Cardiac muscle cell (in vitro differentiated cells and primary cell): Measurements from ENCODE around the gene MCRIP2. TPM values are rescaled to one million over a fixed set of nuclear protein-coding genes. Genes with fewer than 3 reads are reported as not detected.

Experiments
- DNase-seq, 2 donors: peaks; one replicate each; pipeline versions ENCODE4 v3.0.0 to v3.0.0-alpha.2; 2010 to 2017; ENCODE audit warnings: low read depth in 1 of 2, low spot score in 1 of 2
- H3K27ac ChIP-seq: fragments of 200-600 bp; sonication (generic); 2 replicates; pipeline ENCODE4 v1.5.1; 2016
- H3K27me3 ChIP-seq: fragments of 200-600 bp; sonication (generic); 2 replicates; pipeline ENCODE4 v1.6.0; 2016; ENCODE audit warnings: control low read depth
- H3K36me3 ChIP-seq: fragments of 200-600 bp; sonication (generic); 2 replicates; pipeline ENCODE4 v1.5.1; 2016; ENCODE audit warnings: control low read depth
- H3K4me1 ChIP-seq: fragments of 200-600 bp; sonication (generic); 2 replicates; pipeline ENCODE4 v1.8.1; 2017; ENCODE audit warnings: low read depth, mild to moderate bottlenecking, mixed run types
- H3K4me3 ChIP-seq: fragments of 200-600 bp; sonication (generic); 2 replicates; pipeline ENCODE4 v1.5.1; 2016; ENCODE audit warnings: mild to moderate bottlenecking
- H3K9me3 ChIP-seq: fragments of 200-600 bp; sonication (generic); 2 replicates; pipeline ENCODE4 v1.5.1; 2017; ENCODE audit warnings: low read depth, mild to moderate bottlenecking, control low read depth
- CTCF ChIP-seq: IDR thresholded peaks from 2 replicates; pipeline ENCODE4 v1.5.1; 2012; ENCODE audit warnings: low read depth, mild to moderate bottlenecking, low read length
- polyA plus RNA-seq: library from polyadenylated mRNA; unstranded; fragments of >200 nt; fragmentation: Nextera tagmentation; extraction: Ambion mirVana; gene quantifications from 2 replicates; pipeline ENCODE4 v1.2.1, GENCODE V29; 2016
- total RNA-seq: library from RNA; depleted of rRNA; stranded (reverse); fragments of >200 nt; gene quantifications from 2 replicates; pipeline ENCODE4 v1.2.3, GENCODE V29; 2016

Gene MCRIP2
- total and polyA plus RNA-seq, 2 experiments from 2014 or later = 131 to 144 TPM

GRCh38 chr16:603933-604332 is 37.7 kb upstream of the MCRIP2 start:
- no peak for DNase-seq
- Histone ChIP-seq H3K4me3 (no peak overlapping the region), H3K36me3 (no peaks in the 10 kb centered on the region), H3K9me3 (no peaks in the 10 kb centered on the region), H3K4me1 (no peaks in the 10 kb centered on the region), H3K27ac (no peak overlapping the region), H3K27me3 (no peaks in the 10 kb centered on the region)
- no peak for TF ChIP-seq CTCF

DNA sequence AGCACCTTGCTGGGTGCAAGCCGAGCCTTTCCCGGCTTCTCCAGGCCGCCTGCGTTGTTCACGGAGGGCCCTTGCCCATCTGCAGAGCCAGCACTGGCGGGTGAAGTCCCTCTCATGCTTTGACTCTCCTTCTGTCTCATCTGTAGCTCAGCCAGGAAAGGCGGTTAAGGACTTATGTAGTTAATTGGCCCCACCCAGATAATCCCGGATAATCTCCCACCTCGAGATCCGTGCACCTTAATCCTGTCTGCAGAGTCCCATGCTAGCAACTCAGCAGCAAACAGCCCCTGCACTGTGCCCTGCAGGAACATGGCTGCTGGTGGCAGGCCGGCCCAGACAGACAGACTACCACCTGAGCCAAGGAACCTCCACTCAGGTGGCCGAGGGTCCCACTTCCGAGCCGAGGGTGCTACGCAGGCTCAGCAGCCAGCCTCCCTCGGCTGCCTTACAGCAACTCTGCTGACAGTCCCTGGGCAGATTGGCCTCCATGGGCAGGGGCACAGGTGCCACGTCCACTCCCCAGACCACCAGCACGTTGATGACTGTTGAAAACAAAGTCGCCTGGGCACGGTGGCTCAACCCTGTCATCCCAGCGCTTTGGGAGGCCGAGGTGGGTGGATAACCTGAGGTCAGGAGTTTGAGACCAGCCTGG is 34.8 kb upstream of the MCRIP2 start:
- DNase-seq = no peak
- no peak overlapping the region for H3K4me3 ChIP-seq
- no peak for TF ChIP-seq CTCF

GRCh38 chr16:608019-608418 is 33.6 kb upstream of the MCRIP2 start:
- H3K4me1 ChIP-seq = no peaks in the 10 kb centered on the region
- no peaks in the 10 kb centered on the region for H3K9me3 ChIP-seq
- no peak for TF ChIP-seq CTCF
- H3K27me3 ChIP-seq = no peaks in the 10 kb centered on the region
- H3K36me3 ChIP-seq = no peaks in the 10 kb centered on the region
- H3K4me3 ChIP-seq = no peak overlapping the region
- H3K27ac ChIP-seq = no peak overlapping the region
- DNase-seq = no peak

More for the DNA sequence above, 34.8 kb upstream of the MCRIP2 start:
- Histone ChIP-seq H3K4me1 (no peaks in the 10 kb centered on the region), H3K36me3 (no peaks in the 10 kb centered on the region), H3K27ac (no peak overlapping the region), H3K27me3 (no peaks in the 10 kb centered on the region), H3K9me3 (no peaks in the 10 kb centered on the region)

DNA sequence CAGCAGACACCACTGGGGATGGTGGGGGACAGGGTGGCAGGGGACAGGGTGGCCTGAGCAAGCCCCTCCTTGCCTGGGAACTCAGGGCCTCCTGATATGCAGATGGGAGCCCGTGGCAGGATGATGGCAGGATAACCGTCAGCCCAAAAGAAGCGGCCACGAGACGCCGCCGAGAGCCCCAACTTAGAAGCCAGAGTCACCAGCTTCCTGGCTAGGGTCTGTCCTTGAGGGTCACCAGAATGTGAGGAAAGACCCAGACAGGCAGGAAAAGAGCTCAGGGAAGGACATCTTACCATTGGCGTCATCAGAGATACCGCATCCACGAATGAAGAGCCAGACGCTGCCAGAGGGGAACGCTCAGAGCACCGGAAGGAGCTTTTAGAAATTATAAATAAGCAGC is 32.3 kb upstream of the MCRIP2 start:
- Histone ChIP-seq H3K27ac (no peak overlapping the region), H3K4me1 (no peaks in the 10 kb centered on the region), H3K9me3 (no peaks in the 10 kb centered on the region), H3K4me3 (no peak overlapping the region), H3K36me3 (no peaks in the 10 kb centered on the region), H3K27me3 (no peaks in the 10 kb centered on the region)
- TF ChIP-seq CTCF = no peak
- no peak for DNase-seq

DNA sequence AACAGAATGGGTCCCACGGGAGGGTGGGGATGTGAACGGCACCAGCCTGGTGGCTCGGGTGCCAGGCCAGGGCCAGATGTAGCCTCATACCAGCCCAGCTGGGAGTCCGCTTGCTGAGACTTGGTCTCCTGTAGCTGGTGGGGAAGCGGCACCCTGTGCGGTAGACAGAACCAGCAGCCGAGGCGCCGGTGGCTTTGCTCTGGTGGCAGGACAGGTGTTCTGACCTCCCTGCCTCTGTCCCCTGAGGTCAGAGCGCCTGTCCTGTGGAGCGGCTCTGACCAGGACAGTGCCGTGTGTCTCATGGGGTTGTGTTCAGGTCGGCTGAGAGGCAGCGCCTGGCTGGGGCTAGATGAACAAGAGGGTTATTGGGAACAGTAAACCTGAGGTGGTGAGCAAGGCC is 31.6 kb upstream of the MCRIP2 start:
- Histone ChIP-seq H3K36me3 (no peaks in the 10 kb centered on the region), H3K4me1 (no peaks in the 10 kb centered on the region), H3K9me3 (no peaks in the 10 kb centered on the region), H3K27ac (peak overlapping the region; percentile 57), H3K27me3 (no peaks in the 10 kb centered on the region), H3K4me3 (no peak overlapping the region)
- no peak for TF ChIP-seq CTCF
- DNase-seq = no peak
